ENCODE data around the gene BMX. TPM values are rescaled to one million over a fixed set of nuclear protein-coding genes. Genes with fewer than 3 reads are reported as not detected.

The BMX gene
- total RNA-seq, 4 donors from 2014 or later = 1.3 to 8.0 (median 3.4) TPM

DNA sequence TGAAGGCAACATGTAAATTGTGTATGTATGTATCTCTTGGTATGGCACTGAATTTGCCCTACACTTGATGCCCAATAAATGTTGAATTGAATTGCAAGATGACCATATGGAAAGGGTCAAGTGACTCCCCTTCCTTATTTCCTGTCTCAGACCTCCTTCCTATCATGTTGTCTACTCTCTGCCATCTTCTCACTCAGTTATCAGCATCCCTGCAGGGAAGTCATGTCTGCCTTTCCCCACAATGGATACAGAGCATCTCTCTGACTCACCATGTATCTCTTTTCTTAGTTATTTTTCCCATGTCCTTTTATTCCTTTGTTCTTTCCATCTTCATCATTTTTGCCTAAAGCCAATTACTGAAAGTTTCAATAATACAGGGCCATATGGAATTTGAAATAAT is 22.5 kb downstream of the BMX start:
- intact Hi-C loops (cut with DNase I) = no loop called here
- DNase-seq = no peak
- no peaks in the 10 kb centered on the region for H3K36me3 ChIP-seq
- no peak for TF ChIP-seq POLR2A (IDR thresholded peaks at IDR 0.05)
- TF ChIP-seq, protein P1, sequence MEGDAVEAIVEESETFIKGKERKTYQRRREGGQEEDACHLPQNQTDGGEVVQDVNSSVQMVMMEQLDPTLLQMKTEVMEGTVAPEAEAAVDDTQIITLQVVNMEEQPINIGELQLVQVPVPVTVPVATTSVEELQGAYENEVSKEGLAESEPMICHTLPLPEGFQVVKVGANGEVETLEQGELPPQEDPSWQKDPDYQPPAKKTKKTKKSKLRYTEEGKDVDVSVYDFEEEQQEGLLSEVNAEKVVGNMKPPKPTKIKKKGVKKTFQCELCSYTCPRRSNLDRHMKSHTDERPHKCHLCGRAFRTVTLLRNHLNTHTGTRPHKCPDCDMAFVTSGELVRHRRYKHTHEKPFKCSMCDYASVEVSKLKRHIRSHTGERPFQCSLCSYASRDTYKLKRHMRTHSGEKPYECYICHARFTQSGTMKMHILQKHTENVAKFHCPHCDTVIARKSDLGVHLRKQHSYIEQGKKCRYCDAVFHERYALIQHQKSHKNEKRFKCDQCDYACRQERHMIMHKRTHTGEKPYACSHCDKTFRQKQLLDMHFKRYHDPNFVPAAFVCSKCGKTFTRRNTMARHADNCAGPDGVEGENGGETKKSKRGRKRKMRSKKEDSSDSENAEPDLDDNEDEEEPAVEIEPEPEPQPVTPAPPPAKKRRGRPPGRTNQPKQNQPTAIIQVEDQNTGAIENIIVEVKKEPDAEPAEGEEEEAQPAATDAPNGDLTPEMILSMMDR (IDR thresholded peaks at IDR 0.05) = no peak
- no peaks in the 10 kb centered on the region for H3K9me3 ChIP-seq
- H3K4me1 ChIP-seq = peaks cover 0 to 17% of the 10 kb centered on the region in 2 donors
- H3K27me3 ChIP-seq = no peaks in the 10 kb centered on the region
- H3K27ac ChIP-seq = no peak overlapping the region
- no peak overlapping the region for H3K4me3 ChIP-seq (replicated peaks in 1 of 3)

DNA sequence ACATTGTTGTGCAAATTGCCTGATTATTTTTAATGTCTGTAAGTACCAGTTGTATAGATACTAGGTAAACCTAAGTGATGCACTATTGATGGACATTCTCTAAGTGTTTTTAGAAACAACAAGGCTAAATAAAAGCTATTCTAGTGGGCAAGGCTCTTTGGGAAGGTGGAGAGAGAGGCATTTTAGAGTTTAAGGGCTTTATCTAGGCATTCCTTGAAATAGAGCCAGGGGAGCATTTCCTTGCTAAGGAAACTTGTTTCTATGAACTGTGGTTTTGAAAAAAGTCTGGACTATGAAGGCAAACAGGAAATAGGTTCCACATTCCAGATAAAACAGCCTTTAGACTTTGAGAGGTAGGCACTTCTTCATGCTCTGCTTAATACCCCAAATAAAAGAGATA is 23.8 kb downstream of the BMX start:
- no peak overlapping the region for H3K4me3 ChIP-seq (replicated peaks in 1 of 3)
- no peak overlapping the region for H3K27ac ChIP-seq
- intact Hi-C loops (cut with DNase I) = no loop called here
- TF ChIP-seq, protein P1 (IDR thresholded peaks at IDR 0.05) = no peak
- no peak for TF ChIP-seq POLR2A (IDR thresholded peaks at IDR 0.05)
- no peaks in the 10 kb centered on the region for H3K9me3 ChIP-seq
- H3K27me3 ChIP-seq = no peaks in the 10 kb centered on the region
- H3K4me1 ChIP-seq = peaks cover 0 to 17% of the 10 kb centered on the region in 2 donors
- no peaks in the 10 kb centered on the region for H3K36me3 ChIP-seq
- no peak for DNase-seq

DNA sequence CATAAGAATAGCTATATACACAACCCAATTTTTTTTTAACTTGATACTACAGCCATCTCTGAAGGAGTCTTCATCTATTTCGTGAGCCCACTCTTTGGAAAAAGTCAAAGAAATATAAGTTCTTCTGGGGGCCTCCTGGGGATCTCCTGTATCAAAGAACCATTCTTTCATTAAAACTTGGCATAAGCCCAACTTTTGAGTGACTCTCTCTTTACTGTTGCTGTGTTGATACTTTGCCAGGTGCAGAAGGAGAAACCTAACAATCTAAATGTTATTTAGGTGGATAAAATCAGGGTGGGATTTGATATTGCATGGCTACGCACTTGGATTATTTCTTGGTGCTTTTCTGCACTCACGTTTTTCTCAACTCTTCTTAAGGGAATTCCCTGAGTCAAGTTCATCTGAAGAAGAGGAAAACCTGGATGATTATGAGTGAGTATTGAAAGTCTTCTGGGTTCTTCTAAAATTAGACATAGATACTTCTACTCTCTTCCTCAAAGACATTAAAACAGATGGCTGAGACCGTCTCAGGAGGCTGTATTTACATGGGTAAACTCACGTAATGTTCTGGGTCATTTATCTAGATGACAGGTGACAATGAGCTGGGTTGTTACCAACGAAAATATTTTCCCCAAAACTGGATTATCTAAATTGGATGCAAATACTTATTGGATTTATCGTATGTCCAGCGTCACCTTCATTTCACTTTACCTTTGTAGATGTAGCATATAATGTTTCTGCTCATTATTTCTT is 25.2 kb downstream of the BMX start:
- H3K36me3 ChIP-seq = no peaks in the 10 kb centered on the region
- intact Hi-C loops (cut with DNase I) = no loop called here
- DNase-seq = no peak
- no peak for TF ChIP-seq POLR2A (IDR thresholded peaks at IDR 0.05)
- TF ChIP-seq, protein P1 (IDR thresholded peaks at IDR 0.05) = no peak
- peaks cover 0 to 17% of the 10 kb centered on the region in 2 donors for H3K4me1 ChIP-seq
- H3K27ac ChIP-seq = no peak overlapping the region
- no peaks in the 10 kb centered on the region for H3K27me3 ChIP-seq
- H3K4me3 ChIP-seq (replicated peaks in 1 of 3) = no peak overlapping the region
- no peaks in the 10 kb centered on the region for H3K9me3 ChIP-seq
- 68 to 69% methylated on average over 8 of the region's 8 CpGs for WGBS, 2 donors

DNA sequence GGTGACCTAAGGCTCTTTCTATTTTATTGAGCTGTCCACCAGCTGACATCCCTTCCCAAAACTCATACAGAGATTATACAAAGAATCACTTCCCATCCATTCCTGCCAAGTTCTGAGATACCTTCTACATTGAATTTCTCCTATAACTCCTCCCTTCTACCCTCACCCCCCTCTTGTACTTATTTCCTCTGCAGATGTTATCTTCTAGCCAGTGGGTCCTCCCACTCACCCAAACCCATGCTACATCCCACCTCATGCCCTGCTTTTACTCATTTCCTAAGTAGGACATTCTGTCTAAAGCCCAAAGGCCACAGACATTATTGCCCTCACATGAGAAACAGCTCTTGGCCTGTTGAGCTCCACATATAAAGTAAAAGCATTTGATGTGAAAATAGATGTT is 28.6 kb downstream of the BMX start:
- no peaks in the 10 kb centered on the region for H3K27me3 ChIP-seq
- H3K4me3 ChIP-seq (replicated peaks in 1 of 3) = no peak overlapping the region
- TF ChIP-seq, protein P1 (IDR thresholded peaks at IDR 0.05) = no peak
- no peak for TF ChIP-seq POLR2A (IDR thresholded peaks at IDR 0.05)
- no peaks in the 10 kb centered on the region for H3K36me3 ChIP-seq
- no peaks in the 10 kb centered on the region for H3K9me3 ChIP-seq
- H3K4me1 ChIP-seq = peaks cover 0 to 15% of the 10 kb centered on the region in 2 donors
- no peak for DNase-seq
- intact Hi-C loops (cut with DNase I) = no loop called here
- H3K27ac ChIP-seq = no peak overlapping the region

DNA sequence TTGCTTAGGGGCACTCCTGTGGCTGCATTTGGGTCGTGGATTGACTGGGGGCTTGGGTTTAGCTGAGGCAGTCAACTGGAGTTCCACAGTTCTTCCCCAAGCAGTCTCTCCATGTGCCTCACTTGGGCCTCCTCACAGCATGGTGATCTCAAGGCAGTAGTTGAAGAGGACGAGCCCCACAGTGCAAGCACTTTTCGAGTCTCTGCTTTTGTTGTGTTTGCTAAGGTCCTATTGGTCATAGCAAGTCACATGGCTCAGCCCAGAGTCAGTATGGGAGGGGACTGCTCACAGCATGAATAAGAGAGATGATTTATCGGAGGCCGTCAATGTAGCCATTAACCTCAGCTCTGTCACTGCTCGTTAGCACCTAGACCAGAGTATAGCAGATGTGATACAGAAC is 29.7 kb downstream of the BMX start:
- no peak for DNase-seq
- H3K4me3 ChIP-seq (replicated peaks in 1 of 3) = no peak overlapping the region
- no peaks in the 10 kb centered on the region for H3K9me3 ChIP-seq
- intact Hi-C loops (cut with DNase I) = no loop called here
- TF ChIP-seq, protein P1 (IDR thresholded peaks at IDR 0.05) = no peak
- TF ChIP-seq POLR2A (IDR thresholded peaks at IDR 0.05) = no peak
- no peak overlapping the region for H3K27ac ChIP-seq
- 91 to 100% methylated on average over 3 to 5 of the region's 6 CpGs for WGBS, 2 donors
- no peaks in the 10 kb centered on the region for H3K36me3 ChIP-seq
- no peaks in the 10 kb centered on the region for H3K27me3 ChIP-seq
- H3K4me1 ChIP-seq = peaks cover 0 to 6% of the 10 kb centered on the region in 2 donors

Data from thyroid gland (tissue), 4 donors.